Neural progenitor cell (in vitro differentiated cells): Measurements from ENCODE around the gene CEP85.

Experiments used
- EZH2phosphoT487 ChIP-seq: fragments of 200-600 bp; sonication (generic); IDR thresholded peaks from 2 replicates; pipeline ENCODE4 v1.6.1; 2017; ENCODE audit warnings: antibody characterized with exemption
- TF ChIP-seq, protein P1 (sequence below): fragments of 200-600 bp; sonication (generic); IDR thresholded peaks from 2 replicates; pipeline ENCODE4 v1.5.1; 2017; ENCODE audit warnings: antibody characterized with exemption, mild to moderate bottlenecking

DNA sequence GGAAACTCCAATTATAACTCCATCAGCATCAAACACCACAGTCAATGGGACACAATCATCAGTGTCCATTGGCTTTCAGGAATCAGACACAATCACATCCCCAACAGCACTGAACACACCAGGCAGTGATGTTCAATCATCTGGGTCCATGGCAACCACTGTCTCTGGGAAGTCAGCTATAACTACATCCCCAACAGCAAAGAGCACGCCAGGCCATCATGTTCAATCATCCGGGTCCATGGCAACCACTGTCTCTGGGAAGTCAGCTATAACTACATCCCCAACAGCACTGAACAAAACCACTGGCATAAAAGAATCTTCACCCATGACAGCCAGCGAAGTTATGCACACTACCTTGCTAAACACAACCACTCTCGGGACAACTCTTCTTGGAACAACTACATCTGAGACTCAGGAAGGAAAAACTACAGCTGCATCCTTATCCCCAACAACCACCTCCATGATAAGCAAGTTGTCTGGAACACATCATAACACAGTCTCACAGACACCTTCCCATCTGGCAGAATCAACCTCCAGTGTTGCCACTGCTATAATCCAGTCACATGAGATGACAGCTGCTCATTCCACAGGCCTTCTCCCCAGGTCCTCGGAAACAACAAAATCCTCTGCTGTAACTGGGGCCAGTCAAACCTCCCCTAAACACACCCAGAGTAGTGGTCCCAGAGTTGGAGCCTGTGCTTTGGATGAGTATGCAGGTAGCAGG, 23.7 kb upstream of the CEP85 start:
- TF ChIP-seq, protein P1, sequence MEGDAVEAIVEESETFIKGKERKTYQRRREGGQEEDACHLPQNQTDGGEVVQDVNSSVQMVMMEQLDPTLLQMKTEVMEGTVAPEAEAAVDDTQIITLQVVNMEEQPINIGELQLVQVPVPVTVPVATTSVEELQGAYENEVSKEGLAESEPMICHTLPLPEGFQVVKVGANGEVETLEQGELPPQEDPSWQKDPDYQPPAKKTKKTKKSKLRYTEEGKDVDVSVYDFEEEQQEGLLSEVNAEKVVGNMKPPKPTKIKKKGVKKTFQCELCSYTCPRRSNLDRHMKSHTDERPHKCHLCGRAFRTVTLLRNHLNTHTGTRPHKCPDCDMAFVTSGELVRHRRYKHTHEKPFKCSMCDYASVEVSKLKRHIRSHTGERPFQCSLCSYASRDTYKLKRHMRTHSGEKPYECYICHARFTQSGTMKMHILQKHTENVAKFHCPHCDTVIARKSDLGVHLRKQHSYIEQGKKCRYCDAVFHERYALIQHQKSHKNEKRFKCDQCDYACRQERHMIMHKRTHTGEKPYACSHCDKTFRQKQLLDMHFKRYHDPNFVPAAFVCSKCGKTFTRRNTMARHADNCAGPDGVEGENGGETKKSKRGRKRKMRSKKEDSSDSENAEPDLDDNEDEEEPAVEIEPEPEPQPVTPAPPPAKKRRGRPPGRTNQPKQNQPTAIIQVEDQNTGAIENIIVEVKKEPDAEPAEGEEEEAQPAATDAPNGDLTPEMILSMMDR: no peak
- TF ChIP-seq EZH2phosphoT487: no peak
